Measurements from ENCODE around the gene CALM1.

CALM1 gene

DNA sequence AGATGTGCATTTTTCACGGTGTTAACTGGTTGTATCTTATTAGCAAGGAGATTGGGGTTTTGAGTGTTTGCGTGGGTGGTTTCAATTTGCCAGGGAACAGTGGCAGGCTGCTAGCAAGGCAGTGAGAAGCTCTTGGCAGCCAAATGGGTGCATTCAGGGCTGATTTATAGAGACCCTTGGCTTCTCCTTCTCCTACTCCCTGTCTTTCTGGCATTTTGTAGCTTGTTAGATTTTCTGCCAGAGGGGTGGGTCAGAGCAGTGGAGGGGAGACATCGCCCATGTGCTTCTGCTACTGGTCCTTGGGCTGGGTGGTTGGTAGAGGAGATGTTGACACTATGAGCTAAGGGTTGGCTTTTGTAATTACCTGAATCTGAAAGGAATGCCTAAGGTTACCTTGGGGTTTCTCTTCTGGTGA lies 9.6 kb downstream of the CALM1 start:
- TF ChIP-seq, protein P1, sequence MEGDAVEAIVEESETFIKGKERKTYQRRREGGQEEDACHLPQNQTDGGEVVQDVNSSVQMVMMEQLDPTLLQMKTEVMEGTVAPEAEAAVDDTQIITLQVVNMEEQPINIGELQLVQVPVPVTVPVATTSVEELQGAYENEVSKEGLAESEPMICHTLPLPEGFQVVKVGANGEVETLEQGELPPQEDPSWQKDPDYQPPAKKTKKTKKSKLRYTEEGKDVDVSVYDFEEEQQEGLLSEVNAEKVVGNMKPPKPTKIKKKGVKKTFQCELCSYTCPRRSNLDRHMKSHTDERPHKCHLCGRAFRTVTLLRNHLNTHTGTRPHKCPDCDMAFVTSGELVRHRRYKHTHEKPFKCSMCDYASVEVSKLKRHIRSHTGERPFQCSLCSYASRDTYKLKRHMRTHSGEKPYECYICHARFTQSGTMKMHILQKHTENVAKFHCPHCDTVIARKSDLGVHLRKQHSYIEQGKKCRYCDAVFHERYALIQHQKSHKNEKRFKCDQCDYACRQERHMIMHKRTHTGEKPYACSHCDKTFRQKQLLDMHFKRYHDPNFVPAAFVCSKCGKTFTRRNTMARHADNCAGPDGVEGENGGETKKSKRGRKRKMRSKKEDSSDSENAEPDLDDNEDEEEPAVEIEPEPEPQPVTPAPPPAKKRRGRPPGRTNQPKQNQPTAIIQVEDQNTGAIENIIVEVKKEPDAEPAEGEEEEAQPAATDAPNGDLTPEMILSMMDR (IDR thresholded peaks at IDR 0.05; ENCODE audit: control insufficient read depth, extremely low read depth, insufficient read depth): no peak
- no peak for DNase-seq (ENCODE audit: low read depth)
- no peak overlapping the region for H3K4me3 ChIP-seq (ENCODE audit: low read depth, low read length)

DNA sequence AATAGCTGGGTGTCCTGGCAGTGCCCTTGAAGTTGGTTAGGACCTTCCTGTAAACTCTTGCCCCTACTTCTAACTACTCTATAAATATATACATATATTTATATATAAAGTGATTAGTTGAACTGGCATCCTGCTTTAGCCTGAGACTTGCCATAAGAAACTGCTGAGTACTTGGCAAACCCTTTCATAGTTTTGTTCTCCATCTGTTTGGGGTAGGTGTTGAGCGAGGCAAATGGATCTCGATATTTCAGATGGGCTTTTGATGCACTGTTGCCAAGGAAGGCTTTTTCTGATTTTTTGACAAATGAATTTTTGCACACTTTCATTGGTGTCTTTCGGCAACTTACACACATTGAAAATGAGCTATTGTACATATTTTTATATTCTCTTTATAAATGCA lies 10.4 kb downstream of the CALM1 start:
- H3K4me3 ChIP-seq (ENCODE audit: low read depth, low read length): no peak overlapping the region
- TF ChIP-seq, protein P1 (IDR thresholded peaks at IDR 0.05; ENCODE audit: control insufficient read depth, extremely low read depth, insufficient read depth): no peak
- DNase-seq (ENCODE audit: low read depth): no peak

GRCh38 chr14:90408713-90409112 lies 11.9 kb downstream of the CALM1 start:
- TF ChIP-seq, protein P1 (IDR thresholded peaks at IDR 0.05; ENCODE audit: control insufficient read depth, extremely low read depth, insufficient read depth): no peak
- no peak for DNase-seq (ENCODE audit: low read depth)
- no peak overlapping the region for H3K4me3 ChIP-seq (ENCODE audit: low read depth, low read length)

GRCh38 chr14:90409209-90409730 lies 12.4 kb downstream of the CALM1 start:
- no peak for DNase-seq (ENCODE audit: low read depth)
- TF ChIP-seq, protein P1 (IDR thresholded peaks at IDR 0.05; ENCODE audit: control insufficient read depth, extremely low read depth, insufficient read depth): no peak
- H3K4me3 ChIP-seq (ENCODE audit: low read depth, low read length): no peak overlapping the region

- H3K4me3 ChIP-seq (ENCODE audit: low read depth, low read length): no peak overlapping the region
- TF ChIP-seq, protein P1 (IDR thresholded peaks at IDR 0.05; ENCODE audit: control insufficient read depth, extremely low read depth, insufficient read depth): no peak
- DNase-seq (ENCODE audit: low read depth): no peak
Observed at GRCh38 chr14:90412058-90412457, 15.2 kb downstream of the CALM1 start.

DNA sequence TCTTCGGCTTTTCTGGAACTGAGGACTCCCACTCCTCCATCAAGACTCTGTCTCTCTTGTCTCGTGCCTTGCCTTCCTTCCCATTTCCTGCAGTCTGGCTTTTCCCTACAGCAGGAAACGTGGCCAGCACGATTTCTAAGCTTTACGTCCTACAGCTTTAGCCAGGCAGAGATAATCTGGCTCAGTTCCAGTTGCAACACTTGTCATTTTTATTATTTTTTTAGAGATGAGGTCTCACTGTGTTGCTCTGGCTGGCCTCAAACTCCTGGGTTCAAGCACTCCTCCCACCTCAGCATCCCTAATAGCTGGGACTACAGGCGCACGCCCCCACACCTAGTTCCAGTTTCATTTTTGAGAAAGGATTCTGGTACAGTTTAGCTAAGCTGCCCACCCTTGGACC lies 19.9 kb downstream of the CALM1 start:
- TF ChIP-seq, protein P1 (IDR thresholded peaks at IDR 0.05; ENCODE audit: control insufficient read depth, extremely low read depth, insufficient read depth): no peak
- no peak for DNase-seq (ENCODE audit: low read depth)
- no peak overlapping the region for H3K4me3 ChIP-seq (ENCODE audit: low read depth, low read length)

DNA sequence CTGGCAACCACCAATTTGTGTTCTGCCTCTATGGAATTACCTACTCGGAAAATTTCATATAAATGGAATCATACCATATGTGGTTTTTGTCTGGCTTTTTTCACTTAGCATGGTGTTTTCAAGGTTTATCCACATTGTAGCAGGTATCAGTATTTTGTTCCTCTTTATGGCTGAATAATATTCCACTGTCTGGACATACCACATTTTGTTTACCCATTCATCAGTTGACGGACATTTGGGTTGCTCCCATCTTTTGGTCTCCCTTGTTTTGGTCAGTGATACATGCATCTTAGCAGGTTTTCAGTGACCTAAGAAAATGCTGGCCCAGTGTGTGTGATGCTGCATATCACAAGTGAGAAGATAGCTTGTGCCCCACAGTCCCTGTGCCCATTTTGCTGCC lies 21.2 kb downstream of the CALM1 start:
- H3K4me3 ChIP-seq (ENCODE audit: low read depth, low read length): no peak overlapping the region
- TF ChIP-seq, protein P1 (IDR thresholded peaks at IDR 0.05; ENCODE audit: control insufficient read depth, extremely low read depth, insufficient read depth): no peak
- no peak for DNase-seq (ENCODE audit: low read depth)
